IPS-20b (cell line): Measurements from ENCODE around the gene GNPTAB.

Experiments
- H3K27ac ChIP-seq: one replicate; pipeline ENCODE4 v1.5.1; 2013; ENCODE audit warnings: low read length
- H3K27me3 ChIP-seq: 2 replicates; pipeline ENCODE4 v1.6.1; 2013; ENCODE audit warnings: mild to moderate bottlenecking, low read length, inconsistent platforms; ENCODE audit not compliant: insufficient read depth
- H3K36me3 ChIP-seq: 2 replicates; pipeline ENCODE4 v1.6.1; 2013; ENCODE audit warnings: low read depth, mild to moderate bottlenecking, inconsistent platforms, low read length, moderate library complexity; ENCODE audit not compliant: insufficient read depth
- H3K4me1 ChIP-seq: 2 replicates; pipeline ENCODE4 v1.6.1; 2013; ENCODE audit warnings: mild to moderate bottlenecking, control low read depth, inconsistent platforms, low read length, moderate library complexity; ENCODE audit not compliant: insufficient read depth
- H3K4me3 ChIP-seq: 2 replicates; pipeline ENCODE4 v1.5.1; 2013; ENCODE audit warnings: mild to moderate bottlenecking, low read length, inconsistent platforms
- H3K9ac ChIP-seq: 2 replicates; pipeline ENCODE4 v1.6.1; 2013; ENCODE audit warnings: low read depth, mild to moderate bottlenecking, inconsistent platforms, low read length, moderate library complexity
- H3K9me3 ChIP-seq: 2 replicates; pipeline ENCODE4 v1.6.1; 2013; ENCODE audit warnings: mild to moderate bottlenecking, low read depth, low read length, inconsistent platforms; ENCODE audit not compliant: insufficient read depth

Gene GNPTAB

GRCh38 chr12:101697197-101697929 is 133.4 kb downstream of the GNPTAB start, which contains the start of gene CHPT1:
Gene CHPT1, plus strand, starts transcription at chr12:101697640. Its CDS starts 222 bp downstream, at chr12:101697862.
- H3K9me3 ChIP-seq: no peaks in the 10 kb centered on the region
- H3K27me3 ChIP-seq: peaks cover 33% of the 10 kb centered on the region
- no peak within 1 kb of the TSS for H3K27ac ChIP-seq
- H3K4me3 ChIP-seq: peak within 1 kb of the TSS; percentile 89
- H3K4me1 ChIP-seq: peaks cover 3% of the 10 kb centered on the region; the same call in 1 of the 2 replicates
- H3K9ac ChIP-seq: peak within 1 kb of the TSS; percentile 80
- H3K36me3 ChIP-seq: no peaks in the 10 kb centered on the region

GRCh38 chr12:101696251-101697196 is 134.2 kb downstream of the GNPTAB start:
- Histone ChIP-seq H3K27ac (no peak overlapping the region), H3K9ac (peak overlapping the region; percentile 76; the same call in 1 of the 2 replicates), H3K4me1 (peaks cover 3% of the 10 kb centered on the region; the same call in 1 of the 2 replicates)

GRCh38 chr12:101695706-101696105 is 135.1 kb downstream of the GNPTAB start:
- Histone ChIP-seq H3K27me3 (peaks cover 33% of the 10 kb centered on the region), H3K27ac (no peak overlapping the region), H3K4me3 (no peak overlapping the region)

More at GRCh38 chr12:101696251-101697196, 134.2 kb downstream of the GNPTAB start:
- H3K36me3 ChIP-seq: no peaks in the 10 kb centered on the region
- H3K4me3 ChIP-seq: peak overlapping the region; percentile 89
- no peaks in the 10 kb centered on the region for H3K9me3 ChIP-seq
- H3K27me3 ChIP-seq: peaks cover 33% of the 10 kb centered on the region

More at GRCh38 chr12:101695706-101696105, 135.1 kb downstream of the GNPTAB start:
- Histone ChIP-seq H3K9me3 (no peaks in the 10 kb centered on the region), H3K4me1 (peaks cover 3% of the 10 kb centered on the region; the same call in 1 of the 2 replicates), H3K9ac (no peak overlapping the region), H3K36me3 (no peaks in the 10 kb centered on the region)
